Neural cell (in vitro differentiated cells): Measurements from ENCODE around the gene IFIT2. TPM values are rescaled to one million over a fixed set of nuclear protein-coding genes. Genes with fewer than 3 reads are reported as not detected.
"Not testable (repeated sequence)": the region's sequence is repeated elsewhere in the genome, so short reads cannot be mapped to it uniquely, and the experiment has no call there.

Experiments used
- H2AFZ ChIP-seq: fragments of 200-600, 300-800 bp; sonication (generic), shearing (Covaris generic); 2 replicates; pipeline ENCODE4 v1.6.0; 2014; ENCODE audit warnings: low read depth, mild to moderate bottlenecking, antibody characterized with exemption, low read length, moderate library complexity
- H3F3A ChIP-seq: fragments of 200-600 bp; shearing (Covaris generic); 2 replicates; pipeline ENCODE4 v1.6.1; 2016; ENCODE audit warnings: mild to moderate bottlenecking, moderate library complexity, mixed read lengths, antibody characterized with exemption, low read length; ENCODE audit not compliant: insufficient read depth, poor library complexity, severe bottlenecking
- H3K27ac ChIP-seq: fragments of 200-600, 300-800 bp; sonication (generic), shearing (Covaris generic); 2 replicates; pipeline ENCODE4 v1.5.1; 2014; ENCODE audit warnings: mild to moderate bottlenecking, low read length, moderate library complexity
- H3K27me3 ChIP-seq: fragments of 300-800, 200-600 bp; sonication (generic), shearing (Covaris generic); 2 replicates; pipeline ENCODE4 v1.6.0; 2014; ENCODE audit warnings: mild to moderate bottlenecking, low read depth, low read length, moderate library complexity; ENCODE audit not compliant: insufficient read depth
- H3K36me3 ChIP-seq: fragments of 300-800, 200-600 bp; sonication (generic), shearing (Covaris generic); 2 replicates; pipeline ENCODE4 v1.5.1; 2014; ENCODE audit warnings: mild to moderate bottlenecking, antibody characterized with exemption, low read length, moderate library complexity; ENCODE audit not compliant: insufficient read depth
- H3K4me2 ChIP-seq: fragments of 300-800, 200-600 bp; sonication (generic), shearing (Covaris generic); 2 replicates; pipeline ENCODE4 v1.6.0; 2014; ENCODE audit warnings: mild to moderate bottlenecking, low read length
- H3K4me3 ChIP-seq: fragments of 300-800, 200-600 bp; sonication (generic), shearing (Covaris generic); 2 replicates; pipeline ENCODE4 v1.5.1; 2014; ENCODE audit warnings: mild to moderate bottlenecking, low read length, moderate library complexity
- H3K79me2 ChIP-seq: fragments of 200-600 bp; shearing (Covaris generic); replicated peaks from 2 replicates; pipeline ENCODE4 v1.6.0; 2014; ENCODE audit warnings: mild to moderate bottlenecking, low read length, moderate library complexity; ENCODE audit not compliant: insufficient read depth
- H3K9ac ChIP-seq: fragments of 300-800, 200-600 bp; sonication (generic), shearing (Covaris generic); 2 replicates; pipeline ENCODE4 v1.6.1; 2016; ENCODE audit warnings: mild to moderate bottlenecking, low read length, mixed read lengths
- H3K9me2 ChIP-seq: fragments of 200-600 bp; shearing (Covaris generic); 2 replicates; pipeline ENCODE4 v1.6.1; 2016; ENCODE audit warnings: mild to moderate bottlenecking, low read length, mixed read lengths; ENCODE audit not compliant: insufficient read depth
- H3K9me3 ChIP-seq: fragments of 200-600, 300-800 bp; sonication (generic), shearing (Covaris generic); 2 replicates; pipeline ENCODE4 v1.6.1; 2016; ENCODE audit warnings: mild to moderate bottlenecking, mixed run types, low read length, moderate library complexity, mixed read lengths
- H4K20me1 ChIP-seq: fragments of 200-600 bp; shearing (Covaris generic); 2 replicates; pipeline ENCODE4 v1.6.1; 2016; ENCODE audit warnings: mild to moderate bottlenecking, mixed run types; ENCODE audit not compliant: insufficient read depth
- EP300 ChIP-seq: fragments of 450-650 bp; conservative IDR thresholded peaks from 2 replicates; pipeline ENCODE4 v1.6.1; 2014; ENCODE audit warnings: antibody characterized with exemption, mild to moderate bottlenecking, moderate library complexity; ENCODE audit not compliant: poor library complexity, severe bottlenecking
- EZH2 ChIP-seq: fragments of 200-600, 300-800 bp; shearing (Covaris generic), sonication (generic); IDR thresholded peaks from 2 replicates; pipeline ENCODE4 v1.6.1; 2014; ENCODE audit warnings: antibody characterized with exemption, low read length, borderline replicate concordance, mild to moderate bottlenecking; ENCODE audit not compliant: insufficient read depth, poor library complexity, severe bottlenecking
- MXI1 ChIP-seq: fragments of 450-650 bp; conservative IDR thresholded peaks from 2 replicates; pipeline ENCODE4 v1.6.1; 2014; ENCODE audit warnings: antibody characterized with exemption, mild to moderate bottlenecking; ENCODE audit not compliant: poor library complexity, severe bottlenecking
- POLR2AphosphoS5 ChIP-seq: IDR thresholded peaks from 2 replicates; pipeline ENCODE4 v1.6.1; 2012
- RAD21 ChIP-seq: fragments of 450-650 bp; conservative IDR thresholded peaks from 2 replicates; pipeline ENCODE4 v1.6.1; 2014; ENCODE audit warnings: antibody characterized with exemption, mild to moderate bottlenecking, moderate library complexity
- SMC3 ChIP-seq: fragments of 450-650 bp; conservative IDR thresholded peaks from 2 replicates; pipeline ENCODE4 v1.6.1; 2014; ENCODE audit warnings: antibody characterized with exemption, mild to moderate bottlenecking, moderate library complexity; ENCODE audit not compliant: poor library complexity
- TAF1 ChIP-seq: IDR thresholded peaks from 2 replicates; pipeline ENCODE4 v1.6.1; 2012; ENCODE audit warnings: low read depth
- polyA plus RNA-seq: library from polyadenylated mRNA; depleted of rRNA; stranded (reverse); fragments of >200 nt; gene quantifications from 2 replicates; pipeline ENCODE4 v1.2.3, GENCODE V29; 2014
- TF ChIP-seq, protein P1 (sequence below): fragments of 450-650 bp; IDR thresholded peaks from 2 replicates; pipeline ENCODE4 v1.5.1; 2014; ENCODE audit warnings: antibody characterized with exemption, mild to moderate bottlenecking, moderate library complexity; ENCODE audit not compliant: poor library complexity, severe bottlenecking
- TF ChIP-seq, protein P2 (sequence below): IDR thresholded peaks from 2 replicates; pipeline ENCODE4 v1.6.1; 2012; ENCODE audit warnings: borderline replicate concordance

The IFIT2 gene
- polyA plus RNA-seq, 1 donor from 2014 or later = 0.26 TPM

DNA sequence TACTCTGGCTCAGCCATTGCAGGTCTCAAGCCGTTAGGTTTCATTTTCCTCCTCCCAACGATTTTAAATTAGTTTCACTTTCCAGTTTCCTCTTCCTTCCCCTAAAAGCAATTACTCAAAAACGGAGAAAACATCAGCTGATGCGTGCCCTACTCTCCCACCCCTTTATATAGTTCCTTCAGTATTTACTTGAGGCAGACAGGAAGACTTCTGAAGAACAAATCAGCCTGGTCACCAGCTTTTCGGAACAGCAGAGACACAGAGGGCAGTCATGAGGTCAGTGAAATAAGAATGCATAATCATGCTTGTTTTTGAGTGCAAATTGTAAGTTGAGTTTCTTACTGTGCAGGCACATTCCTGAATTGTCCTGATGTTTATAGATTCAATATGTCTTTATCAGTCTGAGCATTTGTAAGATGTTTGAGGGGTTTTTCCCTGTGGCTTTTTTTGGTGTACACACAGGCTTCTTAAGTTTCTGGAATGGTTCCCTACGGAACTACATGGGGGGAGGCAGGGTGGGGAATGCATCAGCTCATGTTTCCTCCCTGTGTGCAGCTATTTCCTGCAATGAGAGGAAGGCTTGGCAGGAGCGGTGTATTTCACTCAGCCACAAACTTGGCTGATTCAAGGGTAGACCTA, 26.1 kb downstream of the IFIT2 start, which contains the start of gene IFIT3:
TSS of gene IFIT3 (plus strand) at position 195 of the 639 bp plus-strand sequence. CDS start at position 272, 77 bp downstream.
- no peak within 1 kb of the TSS for H3K27ac ChIP-seq
- H3K9ac ChIP-seq = no peak within 1 kb of the TSS
- no peaks in the 10 kb centered on the region for H3K9me2 ChIP-seq
- no peaks in the 10 kb centered on the region for H3K27me3 ChIP-seq
- H3K4me2 ChIP-seq = no peak within 1 kb of the TSS
- no peaks in the 10 kb centered on the region for H3F3A ChIP-seq
- no peaks in the 10 kb centered on the region for H4K20me1 ChIP-seq
- no peak within 1 kb of the TSS for H2AFZ ChIP-seq
- peaks cover 5% of the 10 kb centered on the region for H3K9me3 ChIP-seq
- no peaks in the 10 kb centered on the region for H3K79me2 ChIP-seq
- TF ChIP-seq SMC3 = no peak
- no peak for TF ChIP-seq RAD21
- TF ChIP-seq, protein P1, sequence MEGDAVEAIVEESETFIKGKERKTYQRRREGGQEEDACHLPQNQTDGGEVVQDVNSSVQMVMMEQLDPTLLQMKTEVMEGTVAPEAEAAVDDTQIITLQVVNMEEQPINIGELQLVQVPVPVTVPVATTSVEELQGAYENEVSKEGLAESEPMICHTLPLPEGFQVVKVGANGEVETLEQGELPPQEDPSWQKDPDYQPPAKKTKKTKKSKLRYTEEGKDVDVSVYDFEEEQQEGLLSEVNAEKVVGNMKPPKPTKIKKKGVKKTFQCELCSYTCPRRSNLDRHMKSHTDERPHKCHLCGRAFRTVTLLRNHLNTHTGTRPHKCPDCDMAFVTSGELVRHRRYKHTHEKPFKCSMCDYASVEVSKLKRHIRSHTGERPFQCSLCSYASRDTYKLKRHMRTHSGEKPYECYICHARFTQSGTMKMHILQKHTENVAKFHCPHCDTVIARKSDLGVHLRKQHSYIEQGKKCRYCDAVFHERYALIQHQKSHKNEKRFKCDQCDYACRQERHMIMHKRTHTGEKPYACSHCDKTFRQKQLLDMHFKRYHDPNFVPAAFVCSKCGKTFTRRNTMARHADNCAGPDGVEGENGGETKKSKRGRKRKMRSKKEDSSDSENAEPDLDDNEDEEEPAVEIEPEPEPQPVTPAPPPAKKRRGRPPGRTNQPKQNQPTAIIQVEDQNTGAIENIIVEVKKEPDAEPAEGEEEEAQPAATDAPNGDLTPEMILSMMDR = no peak
- TF ChIP-seq EP300 = no peak
- TF ChIP-seq, protein P2, sequence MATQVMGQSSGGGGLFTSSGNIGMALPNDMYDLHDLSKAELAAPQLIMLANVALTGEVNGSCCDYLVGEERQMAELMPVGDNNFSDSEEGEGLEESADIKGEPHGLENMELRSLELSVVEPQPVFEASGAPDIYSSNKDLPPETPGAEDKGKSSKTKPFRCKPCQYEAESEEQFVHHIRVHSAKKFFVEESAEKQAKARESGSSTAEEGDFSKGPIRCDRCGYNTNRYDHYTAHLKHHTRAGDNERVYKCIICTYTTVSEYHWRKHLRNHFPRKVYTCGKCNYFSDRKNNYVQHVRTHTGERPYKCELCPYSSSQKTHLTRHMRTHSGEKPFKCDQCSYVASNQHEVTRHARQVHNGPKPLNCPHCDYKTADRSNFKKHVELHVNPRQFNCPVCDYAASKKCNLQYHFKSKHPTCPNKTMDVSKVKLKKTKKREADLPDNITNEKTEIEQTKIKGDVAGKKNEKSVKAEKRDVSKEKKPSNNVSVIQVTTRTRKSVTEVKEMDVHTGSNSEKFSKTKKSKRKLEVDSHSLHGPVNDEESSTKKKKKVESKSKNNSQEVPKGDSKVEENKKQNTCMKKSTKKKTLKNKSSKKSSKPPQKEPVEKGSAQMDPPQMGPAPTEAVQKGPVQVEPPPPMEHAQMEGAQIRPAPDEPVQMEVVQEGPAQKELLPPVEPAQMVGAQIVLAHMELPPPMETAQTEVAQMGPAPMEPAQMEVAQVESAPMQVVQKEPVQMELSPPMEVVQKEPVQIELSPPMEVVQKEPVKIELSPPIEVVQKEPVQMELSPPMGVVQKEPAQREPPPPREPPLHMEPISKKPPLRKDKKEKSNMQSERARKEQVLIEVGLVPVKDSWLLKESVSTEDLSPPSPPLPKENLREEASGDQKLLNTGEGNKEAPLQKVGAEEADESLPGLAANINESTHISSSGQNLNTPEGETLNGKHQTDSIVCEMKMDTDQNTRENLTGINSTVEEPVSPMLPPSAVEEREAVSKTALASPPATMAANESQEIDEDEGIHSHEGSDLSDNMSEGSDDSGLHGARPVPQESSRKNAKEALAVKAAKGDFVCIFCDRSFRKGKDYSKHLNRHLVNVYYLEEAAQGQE = no peak
- TF ChIP-seq MXI1 = no peak
- TF ChIP-seq POLR2AphosphoS5 = no peak
- no peak for TF ChIP-seq EZH2
- no peak for TF ChIP-seq TAF1
- no peak within 1 kb of the TSS for H3K4me3 ChIP-seq
- no peaks in the 10 kb centered on the region for H3K36me3 ChIP-seq

DNA sequence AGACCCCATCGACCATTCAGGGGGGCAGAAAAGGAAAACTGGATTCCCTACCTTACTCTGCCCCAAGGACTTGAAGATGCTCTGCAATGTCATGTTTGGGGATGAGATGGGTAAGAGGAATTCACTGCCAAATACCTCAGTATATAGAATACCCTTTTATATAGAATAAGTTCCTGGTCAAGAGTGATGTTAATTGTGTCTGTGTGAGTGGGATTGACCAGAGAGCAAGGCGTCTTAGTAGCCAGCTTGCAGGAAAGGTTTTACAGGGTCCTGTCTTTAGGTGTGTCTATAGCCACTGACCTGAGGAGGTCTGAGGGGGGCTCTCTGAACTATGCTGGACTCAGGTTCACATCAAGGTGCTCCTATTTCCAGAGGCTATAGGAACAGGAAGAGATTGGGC, 27.3 kb downstream of the IFIT2 start:
- Histone ChIP-seq H2AFZ (no peak overlapping the region), H3K27ac (no peak overlapping the region), H3K79me2 (no peaks in the 10 kb centered on the region), H3K9me2 (no peaks in the 10 kb centered on the region), H3K4me3 (no peak overlapping the region), H3F3A (no peaks in the 10 kb centered on the region), H3K27me3 (no peaks in the 10 kb centered on the region), H3K9me3 (peaks cover 3% of the 10 kb centered on the region), H4K20me1 (no peaks in the 10 kb centered on the region), H3K4me2 (no peak overlapping the region), H3K36me3 (no peaks in the 10 kb centered on the region), H3K9ac (no peak overlapping the region)
- TF ChIP-seq RAD21 = no peak
- TF ChIP-seq SMC3 = no peak
- TF ChIP-seq, protein P2 = no peak
- no peak for TF ChIP-seq EZH2
- TF ChIP-seq, protein P1 = no peak
- no peak for TF ChIP-seq TAF1
- TF ChIP-seq POLR2AphosphoS5 = no peak
- no peak for TF ChIP-seq MXI1
- no peak for TF ChIP-seq EP300

DNA sequence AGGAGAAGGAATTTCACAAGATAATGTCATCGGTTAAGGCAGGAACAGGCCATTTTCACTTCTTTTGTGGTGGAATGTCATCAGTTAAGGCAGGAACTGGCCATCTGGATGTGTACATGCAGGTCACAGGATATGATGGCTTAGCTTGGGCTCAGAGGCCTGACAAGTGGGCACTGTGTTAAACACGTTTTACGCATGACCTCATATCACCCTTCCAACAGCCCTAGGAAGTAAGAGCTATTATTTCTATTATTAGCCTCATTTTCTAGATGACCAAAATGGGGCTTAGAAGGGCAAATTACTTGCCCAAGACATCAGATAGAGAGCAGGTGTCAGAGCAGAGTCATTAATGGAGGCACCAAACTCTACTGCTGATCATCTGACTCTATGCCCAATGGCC, 28.2 kb downstream of the IFIT2 start:
- H3K79me2 ChIP-seq, H3K27me3 ChIP-seq, H3K36me3 ChIP-seq, H3K9me3 ChIP-seq, H3F3A ChIP-seq, H3K4me3 ChIP-seq, H3K27ac ChIP-seq, H3K9me2 ChIP-seq, H2AFZ ChIP-seq, H4K20me1 ChIP-seq, H3K4me2 ChIP-seq, H3K9ac ChIP-seq: not testable (repeated sequence)
